ENCODE results near the gene CRYBA2.

Gene CRYBA2, protein sequence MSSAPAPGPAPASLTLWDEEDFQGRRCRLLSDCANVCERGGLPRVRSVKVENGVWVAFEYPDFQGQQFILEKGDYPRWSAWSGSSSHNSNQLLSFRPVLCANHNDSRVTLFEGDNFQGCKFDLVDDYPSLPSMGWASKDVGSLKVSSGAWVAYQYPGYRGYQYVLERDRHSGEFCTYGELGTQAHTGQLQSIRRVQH

DNA sequence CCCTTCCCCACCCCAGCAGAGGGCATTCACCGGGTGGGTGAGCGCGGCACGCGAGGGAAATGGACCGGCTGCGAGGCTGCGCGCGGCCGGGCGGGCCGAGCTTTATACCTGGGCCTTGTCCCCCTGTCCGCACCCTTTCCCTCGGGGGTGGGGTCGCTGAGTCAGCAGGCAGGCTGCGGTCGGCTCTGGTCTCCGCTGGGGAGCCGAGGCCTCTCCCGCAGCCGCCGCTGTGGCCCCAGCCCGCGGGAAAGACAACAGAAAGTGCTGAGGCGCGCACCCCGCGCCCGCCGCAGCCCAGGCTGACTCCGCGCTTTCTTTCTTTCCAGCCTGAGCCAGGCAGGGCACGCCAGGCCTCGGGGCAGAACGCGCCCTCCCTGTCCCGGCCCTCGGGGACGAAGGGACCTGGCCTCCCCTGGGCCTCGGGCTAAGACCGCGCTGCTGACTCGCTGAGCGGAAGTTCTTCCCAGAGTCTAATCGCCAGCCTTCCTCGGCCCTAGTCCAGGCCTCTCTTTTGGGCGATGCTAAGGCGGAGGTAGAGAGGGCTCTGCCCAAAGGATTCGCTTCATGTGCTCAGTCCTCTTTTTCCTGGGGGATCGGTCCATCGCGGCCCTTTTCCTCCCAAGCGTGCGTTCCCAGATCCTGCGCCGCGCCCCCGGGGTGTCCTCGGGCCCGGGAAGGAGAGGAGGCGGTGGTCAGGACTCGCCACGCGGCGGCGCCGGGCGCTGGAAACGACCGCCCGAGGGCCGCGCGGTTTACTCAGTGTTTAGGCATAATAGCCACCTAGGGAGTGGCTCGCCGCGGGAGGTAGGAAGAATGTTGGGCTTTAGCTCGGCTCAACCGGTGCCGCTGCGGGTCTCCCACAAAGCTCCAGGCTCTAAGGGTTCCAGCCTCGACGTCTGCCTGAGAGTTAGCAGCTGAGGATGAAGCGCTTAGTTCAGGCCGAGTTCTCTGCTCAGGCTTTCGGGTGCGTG lies at the start of gene CRYBA2:
TSS of gene CRYBA2 (minus strand) at position 78 of the 971 bp plus-strand sequence. CDS start 246 bp downstream, outside the sequence.
- DNase-seq, result no peak

DNA sequence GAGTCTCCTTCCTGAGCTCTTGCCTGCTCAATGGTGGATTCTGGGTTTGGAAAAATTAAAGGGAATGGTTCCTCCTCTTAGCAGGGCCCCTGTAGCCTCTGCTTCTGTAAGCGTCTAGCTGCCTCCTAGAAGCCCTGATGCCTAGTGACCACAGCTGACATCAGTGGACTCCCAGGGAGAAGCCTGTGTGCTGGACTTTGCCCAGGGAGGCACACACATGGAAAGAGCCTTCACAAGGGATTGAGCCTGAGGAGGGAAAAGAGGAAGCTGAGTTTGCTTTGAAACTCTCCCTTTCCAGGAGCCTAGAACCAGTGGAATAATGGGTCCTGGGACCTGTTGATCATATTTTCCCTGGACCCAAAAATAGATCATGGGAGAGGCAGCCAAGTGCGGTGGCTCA lies 49.5 kb upstream of the CRYBA2 start:
- no peak for DNase-seq

DNA sequence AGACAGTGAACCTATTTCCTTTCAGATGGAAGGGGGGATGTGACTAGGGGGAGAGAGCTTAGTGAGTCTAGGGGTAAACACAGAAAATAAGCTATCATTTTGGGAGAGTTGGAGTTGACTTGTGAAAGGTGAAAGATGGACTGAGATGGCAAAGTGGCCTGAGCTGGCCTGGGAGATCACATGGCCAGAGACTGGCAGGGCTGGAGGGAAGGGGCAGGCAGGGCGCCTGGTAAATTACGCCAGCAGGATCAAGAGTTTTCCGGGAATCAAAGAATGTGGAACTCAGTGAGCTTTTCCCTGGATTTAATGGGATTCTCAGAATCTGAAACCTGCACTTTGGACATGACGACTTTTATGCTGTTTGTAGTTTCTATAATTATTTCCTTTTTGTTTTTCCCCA lies 48.9 kb upstream of the CRYBA2 start:
- DNase-seq, result no peak

DNA sequence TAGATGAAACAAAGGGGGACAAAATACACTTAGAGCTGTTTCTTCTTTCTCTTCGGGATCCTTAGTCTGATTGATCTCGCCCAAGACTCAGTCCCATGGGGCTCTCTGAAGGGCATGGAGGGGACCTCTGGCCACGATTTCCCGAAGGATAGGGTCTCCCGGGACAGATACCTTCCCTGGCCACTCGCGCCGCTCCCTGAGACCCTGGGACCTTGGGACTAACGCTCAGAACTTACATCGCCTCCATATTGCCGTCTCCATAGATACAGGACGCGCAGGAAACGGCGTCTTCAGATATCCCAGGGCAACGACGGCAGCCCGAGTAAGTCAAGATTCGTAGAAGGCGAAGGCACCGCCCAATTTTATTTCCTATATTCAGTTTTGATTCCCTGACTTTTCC lies 48.0 kb upstream of the CRYBA2 start, which contains the start of gene CFAP65:
TSS of gene CFAP65 (minus strand) at position 265 of the 400 bp plus-strand sequence. CDS start 2,468 bp downstream, outside the sequence.
- DNase-seq, result no peak

DNA sequence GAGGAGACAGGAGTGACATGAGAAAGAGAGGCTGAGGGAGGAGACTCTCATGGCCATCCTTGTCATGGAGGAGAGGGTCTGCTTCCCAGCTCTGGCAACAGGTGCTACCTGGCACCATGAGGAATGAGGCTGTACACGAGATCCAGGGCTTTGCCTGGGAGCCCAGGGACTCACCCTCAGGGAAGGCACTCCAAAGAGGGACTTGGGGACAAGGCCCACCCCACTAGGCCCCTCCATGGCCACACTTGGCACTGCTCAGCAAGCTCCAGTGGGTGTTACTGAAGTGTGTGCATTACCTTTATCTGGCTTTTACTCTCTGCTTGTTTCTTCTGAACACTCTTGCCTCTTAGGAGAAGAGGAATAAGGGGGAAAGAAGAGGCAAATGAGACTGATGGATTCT lies 45.4 kb upstream of the CRYBA2 start:
- DNase-seq, result no peak

DNA sequence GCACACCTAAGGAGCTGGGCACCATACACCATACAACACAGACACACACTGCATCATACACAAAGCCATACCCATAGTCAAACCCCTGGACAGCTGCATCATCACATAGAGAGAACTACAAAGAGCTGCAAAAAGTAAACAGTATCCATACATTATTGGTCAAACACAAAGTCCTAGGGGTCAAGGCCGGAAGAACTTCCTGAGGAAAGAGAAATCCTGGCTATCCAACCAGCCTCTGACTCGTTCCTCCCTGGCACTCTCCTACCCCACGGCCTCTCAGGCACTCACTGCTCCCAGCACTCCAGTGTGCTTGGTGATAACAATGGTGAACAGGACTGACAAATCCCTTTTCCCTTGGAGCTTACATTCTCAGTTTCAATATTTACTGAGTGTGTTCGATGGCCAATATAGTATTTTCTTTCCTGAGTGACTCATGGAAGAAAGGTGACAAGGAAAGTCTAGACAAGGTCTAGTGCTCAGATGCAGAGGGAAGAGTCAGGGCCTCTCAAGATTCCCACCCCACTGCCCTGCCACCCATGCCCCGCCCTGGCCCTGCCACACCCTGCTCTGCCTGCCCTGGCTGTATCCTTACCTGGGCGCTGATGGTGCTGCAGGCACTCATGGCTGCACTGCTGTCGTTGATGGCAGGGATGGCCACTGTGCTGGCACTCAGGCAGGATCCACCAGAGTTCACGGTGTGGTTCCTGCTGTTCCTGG lies 44.7 kb upstream of the CRYBA2 start:
- no peak for DNase-seq

DNA sequence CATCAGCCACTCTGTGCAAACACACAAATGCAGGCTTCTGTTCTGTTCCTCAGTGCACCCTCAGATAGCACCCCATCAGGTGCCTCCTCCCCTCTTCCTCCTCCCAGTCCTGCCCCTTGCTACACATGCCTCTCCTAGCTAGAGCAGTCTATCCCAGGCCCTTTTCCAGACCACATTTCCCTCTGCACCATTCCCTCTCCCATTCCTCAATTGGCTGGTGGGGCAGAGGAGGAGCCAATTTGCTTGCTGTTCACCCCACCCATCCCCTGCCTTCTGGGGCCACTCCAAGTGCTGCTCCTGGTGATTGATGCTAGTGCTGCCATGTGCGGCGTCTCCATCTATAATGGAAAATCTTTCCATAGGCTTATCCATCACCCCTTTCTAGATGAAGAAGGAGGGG lies 42.7 kb upstream of the CRYBA2 start:
- no peak for DNase-seq

DNA sequence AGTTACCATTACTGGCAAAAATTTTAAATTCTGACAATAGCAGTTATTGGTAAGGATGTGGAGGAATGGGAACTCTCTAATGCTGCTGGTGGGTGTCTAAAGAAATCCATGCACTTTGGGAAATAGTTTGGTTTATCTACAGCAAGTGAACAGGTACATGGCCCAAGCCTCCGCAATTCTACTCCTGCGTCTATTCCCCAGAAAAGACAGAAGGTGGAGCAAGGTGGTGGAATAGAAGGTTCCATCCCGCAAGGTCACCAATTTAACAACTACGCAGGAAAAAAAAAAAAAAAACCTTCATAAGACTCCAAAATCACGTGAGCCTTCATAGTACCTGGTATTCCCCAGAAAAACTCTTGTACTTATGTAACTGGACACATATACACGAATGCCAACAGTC lies 41.6 kb upstream of the CRYBA2 start:
- no peak for DNase-seq

DNA sequence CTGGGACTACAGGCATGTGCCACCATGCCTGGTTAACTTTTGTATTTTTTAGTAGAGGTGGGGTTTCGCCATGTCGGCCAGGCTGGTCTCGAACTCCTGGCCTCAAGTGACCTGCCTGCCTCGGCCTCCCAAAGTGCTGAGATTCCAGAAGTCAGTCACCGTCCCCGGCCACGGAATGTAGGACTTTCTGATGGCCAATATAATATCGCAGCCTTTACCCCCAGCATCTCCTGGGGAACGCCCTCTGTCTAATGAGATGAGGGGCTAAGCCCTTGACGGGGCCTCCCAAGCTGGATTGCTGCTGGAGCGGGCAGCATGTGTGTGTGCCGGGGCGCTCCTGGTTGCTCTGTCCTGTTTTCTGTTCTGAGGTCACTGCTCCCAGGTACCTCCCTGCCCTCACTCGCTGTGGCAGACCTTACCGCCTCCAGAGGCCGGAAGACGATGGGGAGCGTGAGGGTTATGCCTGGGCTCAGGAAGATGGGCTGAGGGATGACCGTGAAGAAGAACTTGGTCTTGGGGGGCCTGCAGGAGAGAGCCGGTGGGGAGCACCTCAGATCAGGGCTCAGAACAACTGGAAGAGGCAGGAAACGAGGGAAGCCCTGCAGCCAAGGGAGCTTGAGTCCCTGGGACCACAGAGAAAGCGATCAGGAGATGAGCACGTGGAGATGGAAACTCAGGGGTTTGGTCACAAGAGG lies 39.0 kb upstream of the CRYBA2 start:
- no peak for DNase-seq

DNA sequence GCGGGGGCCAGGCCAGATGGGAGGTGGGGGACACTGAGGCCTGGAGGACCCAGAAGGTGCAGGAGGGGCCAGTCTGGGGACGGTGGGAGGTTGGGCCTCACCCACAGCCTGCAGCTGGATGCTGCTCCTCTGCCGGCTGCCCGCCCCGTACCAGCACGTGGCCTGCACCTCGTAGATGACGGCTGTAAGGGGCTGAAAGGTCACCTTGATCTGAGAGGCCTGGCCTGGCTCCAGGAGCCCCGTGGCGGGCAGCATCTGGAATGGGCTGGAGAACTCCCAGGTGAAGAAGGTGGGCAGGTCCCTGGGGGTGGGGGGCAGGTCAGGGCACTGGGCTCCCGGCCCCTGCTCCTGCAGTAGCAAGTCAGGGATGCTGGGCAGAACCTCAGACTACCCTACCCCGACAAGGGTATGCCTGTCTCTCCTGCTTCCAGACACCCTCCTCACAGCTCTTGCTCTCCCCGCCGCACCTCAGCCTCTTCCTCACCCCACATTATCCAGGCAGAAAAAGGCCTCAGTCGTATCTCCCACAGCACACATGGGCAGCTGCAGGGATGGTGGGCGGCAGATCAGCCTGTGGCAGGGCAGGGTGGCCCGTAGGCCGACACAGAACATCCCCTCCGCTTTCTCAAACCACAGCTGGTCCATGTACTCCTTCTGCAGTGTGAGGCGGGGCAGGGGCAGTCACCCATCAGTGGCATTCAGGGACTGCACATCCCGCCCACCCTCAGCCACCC lies 38.0 kb upstream of the CRYBA2 start:
- no peak for DNase-seq

DNA sequence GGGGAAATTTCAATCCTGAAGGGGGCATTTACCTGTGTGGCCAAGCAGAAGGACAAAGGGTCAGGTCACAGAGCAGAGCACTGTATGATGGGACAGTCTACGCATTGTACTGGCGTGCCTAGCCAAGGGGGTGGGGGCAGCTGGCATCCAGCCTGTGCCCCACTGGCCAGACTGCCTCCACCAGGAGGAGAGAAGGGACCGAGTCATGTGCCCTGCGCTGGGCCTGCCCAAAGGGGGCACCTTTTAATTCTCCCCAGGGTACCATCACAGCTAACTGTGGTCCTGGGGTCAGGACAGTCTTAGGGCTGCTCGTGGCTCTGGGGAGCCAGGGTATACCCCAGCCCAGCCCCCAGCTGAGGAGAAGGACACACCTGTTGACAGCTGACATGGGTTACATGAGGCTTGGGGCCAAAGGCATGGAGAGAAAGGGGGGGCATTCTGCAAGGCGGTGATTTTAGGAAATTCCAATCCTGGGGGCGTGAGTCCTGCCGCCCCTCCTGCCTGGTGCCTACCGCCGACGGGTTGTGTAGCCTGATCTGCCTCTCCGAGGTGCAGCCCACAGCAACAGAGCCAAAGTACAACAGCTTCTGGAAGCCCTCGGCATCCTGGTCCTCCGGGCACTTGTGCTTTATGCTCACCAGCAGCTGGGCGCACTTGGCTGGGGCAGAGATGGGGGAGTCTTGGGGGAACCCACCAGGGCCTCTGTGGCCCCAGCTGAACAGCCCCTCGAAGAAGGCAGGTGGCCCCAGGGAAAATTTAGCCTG lies 37.1 kb upstream of the CRYBA2 start:
- DNase-seq, result no peak

DNA sequence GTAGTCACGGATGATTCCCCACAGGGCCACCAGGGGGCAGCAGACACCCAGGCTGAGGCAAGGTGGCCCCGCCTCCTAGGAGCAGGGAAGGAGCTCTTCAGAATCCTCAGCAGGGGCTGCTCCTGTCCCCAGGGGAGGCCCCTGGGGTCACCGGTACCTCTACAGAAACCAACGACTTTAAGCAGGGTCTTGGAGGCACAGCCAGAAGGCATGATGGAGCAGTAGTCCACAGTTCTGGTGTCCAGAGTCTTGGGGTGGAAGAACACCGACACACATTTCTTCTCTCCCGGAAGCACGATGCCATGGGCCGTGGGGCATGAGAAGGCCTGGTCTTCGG lies 36.6 kb upstream of the CRYBA2 start:
- DNase-seq, result peak; percentile 42

DNA sequence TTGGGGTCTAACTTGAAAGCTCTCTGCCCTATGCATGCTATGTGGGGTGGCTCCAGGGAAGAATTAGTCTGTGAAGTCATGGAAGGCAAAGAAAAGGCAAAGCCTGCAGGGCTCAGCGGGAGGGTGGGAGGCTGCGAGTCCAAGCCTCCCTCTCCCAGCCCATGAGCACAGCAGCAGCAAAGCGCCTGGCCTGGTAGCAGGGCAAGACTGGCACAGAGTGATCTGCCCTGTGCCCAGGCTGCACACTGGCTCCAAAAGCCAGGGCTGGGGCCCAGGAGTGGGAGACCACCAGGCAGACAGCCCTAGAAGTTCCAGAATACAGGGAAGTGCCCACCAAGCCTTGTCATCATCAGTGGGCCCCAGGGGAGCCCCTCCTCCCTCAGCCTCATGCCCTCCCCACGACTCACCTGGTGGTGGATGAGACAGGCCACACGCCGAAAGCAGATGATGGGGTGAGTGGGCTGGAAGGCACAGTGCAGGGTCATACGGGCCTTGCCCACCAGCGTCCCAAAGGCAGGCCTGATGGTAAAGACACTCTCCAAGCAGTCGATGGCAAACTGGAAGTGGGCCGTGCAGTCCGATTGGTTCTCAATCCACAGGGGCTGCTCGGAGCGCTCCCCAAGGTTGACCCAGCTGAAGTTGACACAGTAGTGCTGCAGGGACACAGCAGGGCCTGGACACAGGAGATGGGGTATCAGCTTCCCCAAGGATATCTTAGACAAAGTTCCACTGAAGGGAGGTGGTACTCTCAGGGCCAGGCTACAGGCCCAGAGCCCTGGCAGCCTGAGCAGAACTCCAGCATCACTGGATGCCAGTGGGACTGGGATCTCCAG lies 36.0 kb upstream of the CRYBA2 start:
- no peak for DNase-seq

DNA sequence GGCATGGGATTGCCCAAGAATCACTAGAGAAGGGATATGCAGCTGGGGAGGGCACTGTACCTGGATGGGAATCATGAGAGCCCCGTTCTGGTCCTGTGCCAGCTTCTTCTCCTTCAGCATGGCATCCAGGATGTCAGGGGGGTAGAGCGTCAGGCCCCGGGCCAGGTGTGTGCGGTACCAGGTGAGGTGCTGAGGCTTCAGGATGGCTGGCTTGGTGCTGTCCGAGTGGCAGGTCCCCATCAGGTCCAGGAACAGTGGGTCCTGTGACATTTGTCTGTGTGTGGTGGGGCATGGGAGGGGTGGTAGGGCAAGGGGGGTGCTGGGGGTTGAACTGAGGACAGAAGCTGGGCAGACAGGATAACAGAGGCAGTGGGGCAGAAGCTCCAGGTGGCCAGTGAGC lies 34.9 kb upstream of the CRYBA2 start:
- no peak for DNase-seq

DNA sequence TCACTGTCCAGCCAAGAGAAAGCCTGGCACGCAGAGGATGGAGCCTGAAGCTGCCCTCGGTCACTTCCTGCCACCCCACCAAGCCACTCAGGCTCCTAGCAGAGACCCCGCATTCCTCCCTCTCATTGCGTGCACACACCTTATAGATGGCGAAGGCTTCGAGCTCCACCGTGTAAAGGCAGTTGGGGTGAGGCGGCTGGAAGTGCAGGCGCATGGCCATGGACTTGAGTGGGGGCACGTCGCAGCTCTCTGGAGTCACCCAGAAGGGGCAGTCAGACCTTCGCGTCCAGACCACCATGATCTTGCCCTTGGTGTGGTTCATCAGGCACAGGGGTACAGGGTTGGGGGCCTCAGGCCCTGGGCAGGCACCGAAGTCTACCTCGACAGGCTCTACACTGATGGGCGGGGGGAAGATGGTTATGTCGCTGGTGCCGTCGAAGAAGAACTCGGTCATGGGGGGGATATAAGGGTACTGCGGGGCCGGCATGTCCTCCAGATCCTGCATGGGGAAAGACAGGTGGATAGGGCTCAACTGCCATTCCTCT lies 34.4 kb upstream of the CRYBA2 start:
- DNase-seq, result no peak

DNA sequence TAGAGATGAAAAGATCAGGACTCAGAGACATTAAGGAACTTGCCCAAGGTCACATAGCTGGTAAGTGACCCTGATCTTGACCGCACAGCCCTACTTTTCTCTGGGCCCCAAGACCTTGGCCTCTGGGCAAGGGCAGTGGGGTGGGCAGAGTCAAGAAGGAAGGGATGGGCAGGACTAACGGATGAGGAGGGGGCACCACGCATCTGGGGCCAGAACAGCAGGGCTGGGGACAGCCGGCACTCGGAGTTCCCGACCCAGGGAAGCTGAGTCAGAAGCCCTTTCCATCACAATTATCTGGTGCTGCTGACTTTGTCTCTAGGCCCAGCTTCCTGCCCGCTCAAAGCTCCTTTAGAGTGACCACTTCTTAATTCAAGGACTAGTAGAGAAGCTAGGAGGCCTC lies 33.7 kb upstream of the CRYBA2 start:
- DNase-seq, result no peak

DNA sequence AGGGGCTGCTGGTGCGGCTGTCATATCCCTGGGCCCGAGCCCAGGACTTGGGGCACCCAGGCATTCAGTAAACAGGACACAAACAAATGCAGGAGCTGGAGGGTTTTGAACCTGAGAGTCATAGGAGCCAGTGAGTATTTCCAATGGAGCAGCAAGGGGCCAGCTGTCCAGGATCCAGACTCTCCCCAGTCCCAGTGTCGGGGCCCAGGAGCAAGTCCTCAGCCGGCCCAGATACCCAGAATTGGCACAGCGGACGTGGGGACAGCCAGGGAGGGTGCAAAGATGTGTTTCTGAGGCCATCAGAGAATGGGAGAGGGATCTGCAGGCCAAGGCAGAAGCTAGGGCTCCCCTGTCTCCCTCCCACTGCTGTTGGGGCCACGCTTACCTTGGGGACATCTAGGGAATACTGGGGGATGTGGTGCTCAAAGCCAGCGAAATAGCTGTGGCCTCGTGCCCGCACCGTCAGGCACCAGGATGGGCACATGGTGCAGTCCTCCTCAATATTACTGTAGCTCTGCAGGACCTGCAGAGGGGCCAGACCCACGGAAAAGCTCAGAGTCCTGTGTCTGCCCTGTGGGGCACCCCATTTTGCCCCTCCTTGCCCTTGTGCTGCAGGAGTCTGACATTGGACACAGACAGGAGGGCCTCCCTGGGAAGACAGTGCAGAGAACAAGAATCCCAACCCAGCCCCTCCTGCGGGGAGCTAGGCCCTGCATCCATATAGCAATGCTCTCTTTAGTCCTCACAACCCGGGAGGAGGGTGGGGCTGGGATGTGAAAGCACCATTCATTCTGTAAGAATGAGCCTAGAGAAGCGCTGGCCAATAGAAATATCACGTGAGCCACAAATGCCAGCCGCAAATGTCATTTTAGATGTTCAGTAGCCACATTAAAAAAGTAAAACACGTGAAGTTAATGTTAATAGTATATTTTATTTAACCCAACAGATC lies 32.7 kb upstream of the CRYBA2 start:
- DNase-seq, result no peak

DNA sequence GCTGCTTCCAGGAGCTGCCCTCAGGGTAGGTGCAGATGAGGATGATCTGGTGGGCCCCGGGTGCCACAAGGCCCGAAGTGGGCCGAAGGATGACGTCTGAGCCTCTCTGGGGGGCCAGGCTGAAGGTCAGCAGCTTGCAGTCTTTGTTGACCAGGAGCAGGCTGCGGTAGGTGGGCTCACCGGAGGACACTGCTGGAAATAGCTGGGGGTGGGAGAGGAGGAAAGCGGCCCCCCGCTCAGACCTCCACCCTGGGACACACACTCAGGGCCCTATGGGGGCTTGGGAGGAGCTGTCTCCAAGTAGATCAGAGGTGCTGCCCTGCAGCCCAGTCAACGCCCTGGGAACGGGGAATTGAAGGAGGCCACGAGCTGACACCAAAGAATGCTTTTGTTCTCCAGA lies 30.8 kb upstream of the CRYBA2 start:
- no peak for DNase-seq

DNA sequence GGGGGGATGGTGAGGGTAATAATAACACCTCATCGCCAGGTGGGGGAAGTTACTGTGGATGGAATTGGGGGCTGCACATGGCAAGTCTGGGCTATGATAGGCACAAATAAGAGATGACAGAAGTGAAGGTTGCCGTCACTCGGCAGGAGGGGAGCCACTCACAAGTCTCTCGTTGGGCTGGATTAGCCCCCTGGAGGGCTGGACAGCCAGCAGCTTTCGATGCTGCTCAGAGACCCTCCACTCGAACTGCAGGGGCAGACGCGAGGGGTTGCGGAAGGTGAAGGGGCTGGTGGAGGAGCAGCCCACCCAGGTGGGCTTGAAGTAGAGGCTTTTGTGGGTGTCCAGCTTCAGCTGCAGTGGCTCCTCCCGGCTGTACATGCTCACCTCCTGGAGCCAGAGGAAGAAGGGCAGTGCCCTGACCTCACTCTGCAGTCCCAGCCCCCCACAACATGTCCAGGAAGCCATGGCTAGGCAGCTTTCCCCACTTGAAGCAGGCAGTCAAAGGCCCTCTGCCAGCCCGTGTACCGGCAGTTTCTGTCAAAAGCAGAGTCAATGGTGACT lies 29.9 kb upstream of the CRYBA2 start:
- no peak for DNase-seq
